WTC11 (cell line): ENCODE data around the gene PPP5C. TPM values are rescaled to one million over a fixed set of nuclear protein-coding genes. Genes with fewer than 3 reads are reported as not detected.
A peak's percentile ranks its signal among the peaks of the same experiment; 100 is the strongest.

Experiments
- ATAC-seq: fragments of 200-7000 bp; cut with Tn5 transposase; 2 replicates; pipeline ENCODE4 v1.10.0; 2021; ENCODE audit warnings: mild to moderate bottlenecking, moderate library complexity
- CTCF ChIA-PET: fragments of 300-600 bp; sonication (Branson Sonifier 250); formaldehyde crosslinking; loops from one replicate; lab custom pipeline; 2021; ENCODE audit warnings: antibody characterized with exemption; lab: Charles Lee
- POLR2A ChIA-PET: fragments of 350-600 bp; sonication (Branson Sonifier 250); formaldehyde crosslinking; loops from one replicate; lab custom pipeline; 2021; ENCODE audit warnings: antibody characterized with exemption; lab: Charles Lee
- DNase-seq: peaks from one replicate; pipeline ENCODE4 v3.0.0; 2021; ENCODE audit warnings: low spot score
- H3K27ac Mint-ChIP-seq: 2 replicates; pipeline ENCODE4 v1.8.0; 2021; ENCODE audit warnings: mixed read lengths
- H3K27me3 Mint-ChIP-seq: 2 replicates; pipeline ENCODE4 v1.8.0; 2021; ENCODE audit warnings: low read depth, mild to moderate bottlenecking, moderate library complexity, mixed read lengths
- H3K36me3 Mint-ChIP-seq: 2 replicates; pipeline ENCODE4 v1.8.0; 2021; ENCODE audit warnings: mixed read lengths
- H3K4me1 Mint-ChIP-seq: 2 replicates; pipeline ENCODE4 v1.8.0; 2022; ENCODE audit warnings: mixed read lengths
- H3K4me3 Mint-ChIP-seq: 2 replicates; pipeline ENCODE4 v1.8.0; 2021; ENCODE audit warnings: mild to moderate bottlenecking, moderate library complexity, mixed read lengths
- H3K9me3 Mint-ChIP-seq: 2 replicates; pipeline ENCODE4 v1.8.0; 2021; ENCODE audit warnings: mixed read lengths
- ATF1 ChIP-seq: sonication (generic); formaldehyde crosslinking; IDR thresholded peaks from 2 replicates; pipeline ENCODE4 v1.8.1; 2023; ENCODE audit warnings: mild to moderate bottlenecking, moderate library complexity, missing genetic modification reagents
- CREM ChIP-seq: sonication (generic); formaldehyde crosslinking; IDR thresholded peaks from 2 replicates; pipeline ENCODE4 v1.8.1; 2022; ENCODE audit warnings: mild to moderate bottlenecking, missing genetic modification reagents, moderate library complexity
- ELF4 ChIP-seq: sonication (generic); formaldehyde crosslinking; IDR thresholded peaks from 2 replicates; pipeline ENCODE4 v1.8.1; 2022; ENCODE audit warnings: low read depth, mild to moderate bottlenecking, moderate library complexity, missing genetic modification reagents
- ETV6 ChIP-seq: sonication (generic); formaldehyde crosslinking; IDR thresholded peaks from 2 replicates; pipeline ENCODE4 v1.8.1; 2022; ENCODE audit warnings: mild to moderate bottlenecking, missing genetic modification reagents
- GRHL2 ChIP-seq: fragments of 250-450 bp; sonication (Bioruptor Pico); IDR thresholded peaks from 2 replicates; pipeline ENCODE4 v1.8.0; 2022; ENCODE audit warnings: mild to moderate bottlenecking, moderate library complexity; ENCODE audit not compliant: insufficient replicate concordance, severe bottlenecking
- KAT7 ChIP-seq: sonication (generic); formaldehyde crosslinking; IDR thresholded peaks from 2 replicates; pipeline ENCODE4 v1.8.1; 2023; ENCODE audit warnings: missing genetic modification reagents, mild to moderate bottlenecking, borderline replicate concordance
- MXD4 ChIP-seq: fragments of 250-450 bp; sonication (Bioruptor Pico); IDR thresholded peaks from 2 replicates; pipeline ENCODE4 v1.8.0; 2021; ENCODE audit warnings: mild to moderate bottlenecking, moderate library complexity, borderline replicate concordance
- SOX15 ChIP-seq: fragments of 250-450 bp; sonication (Bioruptor Pico); IDR thresholded peaks from 2 replicates; pipeline ENCODE4 v1.9.0; 2021; ENCODE audit warnings: mild to moderate bottlenecking
- ZNF121 ChIP-seq: sonication (generic); formaldehyde crosslinking; IDR thresholded peaks from 2 replicates; pipeline ENCODE4 v1.8.0; 2023; ENCODE audit warnings: missing genetic modification reagents
- ZNF138 ChIP-seq: sonication (generic); formaldehyde crosslinking; conservative IDR thresholded peaks from 2 replicates; pipeline ENCODE4 v1.8.1; 2022; ENCODE audit warnings: mild to moderate bottlenecking, moderate library complexity, missing genetic modification reagents
- ZNF219 ChIP-seq: sonication (generic); formaldehyde crosslinking; IDR thresholded peaks from 2 replicates; pipeline ENCODE4 v1.8.0; 2023; ENCODE audit warnings: missing genetic modification reagents, mild to moderate bottlenecking, borderline replicate concordance
- ZNF232 ChIP-seq: sonication (generic); formaldehyde crosslinking; IDR thresholded peaks from 2 replicates; pipeline ENCODE4 v1.8.0; 2022; ENCODE audit warnings: mild to moderate bottlenecking, missing genetic modification reagents
- ZNF263 ChIP-seq: sonication (generic); formaldehyde crosslinking; IDR thresholded peaks from 2 replicates; pipeline ENCODE4 v1.8.1; 2022; ENCODE audit warnings: low read depth, mild to moderate bottlenecking, moderate library complexity, missing genetic modification reagents
- ZNF396 ChIP-seq: fragments of 250-450 bp; sonication (Bioruptor Pico); IDR thresholded peaks from 2 replicates; pipeline ENCODE4 v1.8.0; 2021; ENCODE audit warnings: mild to moderate bottlenecking, moderate library complexity, borderline replicate concordance
- ZNF423 ChIP-seq: fragments of 250-450 bp; sonication (Bioruptor Pico); IDR thresholded peaks from 2 replicates; pipeline ENCODE4 v2.1.2; 2022; ENCODE audit warnings: mild to moderate bottlenecking, moderate library complexity
- ZNF671 ChIP-seq: fragments of 250-450 bp; sonication (Bioruptor Pico); IDR thresholded peaks from 2 replicates; pipeline ENCODE4 v1.8.0; 2021; ENCODE audit warnings: mild to moderate bottlenecking
- total RNA-seq: library from RNA; stranded (reverse); gene quantifications from 3 replicates; pipeline ENCODE4 v1.2.3, GENCODE V29; 2021
- TF ChIP-seq, protein P1 (sequence below): sonication (generic); formaldehyde crosslinking; IDR thresholded peaks from 2 replicates; pipeline ENCODE4 v1.8.1; 2023; ENCODE audit warnings: mild to moderate bottlenecking, missing genetic modification reagents
- TF ChIP-seq, protein P2 (sequence below): sonication (generic); formaldehyde crosslinking; IDR thresholded peaks from 2 replicates; pipeline ENCODE4 v1.8.0; 2022; ENCODE audit warnings: missing genetic modification reagents
- TF ChIP-seq, protein P3 (sequence below): sonication (generic); formaldehyde crosslinking; IDR thresholded peaks from 2 replicates; pipeline ENCODE4 v1.8.1; 2022; ENCODE audit warnings: mild to moderate bottlenecking, moderate library complexity, missing genetic modification reagents
- TF ChIP-seq, protein P4 (sequence below): fragments of 250-450 bp; sonication (Bioruptor Pico); IDR thresholded peaks from 2 replicates; pipeline ENCODE4 v1.9.0; 2021; ENCODE audit warnings: moderate library complexity, mild to moderate bottlenecking, inconsistent platforms, borderline replicate concordance
- TF ChIP-seq, protein P5 (sequence below): sonication (generic); formaldehyde crosslinking; IDR thresholded peaks from 2 replicates; pipeline ENCODE4 v1.8.1; 2022; ENCODE audit warnings: mild to moderate bottlenecking, missing genetic modification reagents, moderate library complexity, borderline replicate concordance
- TF ChIP-seq, protein P6 (sequence below): sonication (generic); formaldehyde crosslinking; IDR thresholded peaks from 2 replicates; pipeline ENCODE4 v1.8.0; 2023; ENCODE audit warnings: missing genetic modification reagents
- TF ChIP-seq, protein P7 (sequence below): sonication (generic); formaldehyde crosslinking; IDR thresholded peaks from 2 replicates; pipeline ENCODE4 v1.8.1; 2023; ENCODE audit warnings: mild to moderate bottlenecking, missing genetic modification reagents, moderate library complexity
- TF ChIP-seq, protein P8 (sequence below): sonication (generic); formaldehyde crosslinking; IDR thresholded peaks from 2 replicates; pipeline ENCODE4 v1.8.1; 2022; ENCODE audit warnings: low read depth, mild to moderate bottlenecking, moderate library complexity, missing genetic modification reagents, borderline replicate concordance

Gene PPP5C
- total RNA-seq, 1 experiment from 2014 or later: 107 TPM

DNA sequence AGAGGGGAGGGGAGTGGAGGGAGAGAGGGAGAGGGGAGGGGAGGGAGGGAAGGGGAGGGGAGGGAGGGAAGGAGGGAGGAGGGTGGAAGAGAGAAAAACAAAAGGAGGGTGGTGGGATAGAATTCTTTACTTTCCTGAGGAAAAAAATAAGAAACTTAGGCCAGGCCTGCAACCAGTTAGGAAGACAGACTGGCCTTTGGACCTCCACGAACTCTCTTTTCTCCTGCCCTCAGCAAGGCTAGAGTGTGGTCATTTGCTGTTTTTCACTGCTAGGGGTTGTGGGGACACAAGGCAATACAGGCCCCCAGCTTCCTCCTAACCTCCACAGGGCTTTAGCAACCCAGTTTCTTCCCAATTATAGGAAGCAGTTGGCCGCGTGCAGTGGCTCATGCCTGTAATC lies 62.3 kb downstream of the PPP5C start:
- CTCF ChIA-PET: interaction anchor here (0.9 to 2.0 kb wide), 6 partner anchors 13 to 128 kb away, joined by 3 to 11 read pairs (median 4); no protein-coding TSS in a partner anchor

DNA sequence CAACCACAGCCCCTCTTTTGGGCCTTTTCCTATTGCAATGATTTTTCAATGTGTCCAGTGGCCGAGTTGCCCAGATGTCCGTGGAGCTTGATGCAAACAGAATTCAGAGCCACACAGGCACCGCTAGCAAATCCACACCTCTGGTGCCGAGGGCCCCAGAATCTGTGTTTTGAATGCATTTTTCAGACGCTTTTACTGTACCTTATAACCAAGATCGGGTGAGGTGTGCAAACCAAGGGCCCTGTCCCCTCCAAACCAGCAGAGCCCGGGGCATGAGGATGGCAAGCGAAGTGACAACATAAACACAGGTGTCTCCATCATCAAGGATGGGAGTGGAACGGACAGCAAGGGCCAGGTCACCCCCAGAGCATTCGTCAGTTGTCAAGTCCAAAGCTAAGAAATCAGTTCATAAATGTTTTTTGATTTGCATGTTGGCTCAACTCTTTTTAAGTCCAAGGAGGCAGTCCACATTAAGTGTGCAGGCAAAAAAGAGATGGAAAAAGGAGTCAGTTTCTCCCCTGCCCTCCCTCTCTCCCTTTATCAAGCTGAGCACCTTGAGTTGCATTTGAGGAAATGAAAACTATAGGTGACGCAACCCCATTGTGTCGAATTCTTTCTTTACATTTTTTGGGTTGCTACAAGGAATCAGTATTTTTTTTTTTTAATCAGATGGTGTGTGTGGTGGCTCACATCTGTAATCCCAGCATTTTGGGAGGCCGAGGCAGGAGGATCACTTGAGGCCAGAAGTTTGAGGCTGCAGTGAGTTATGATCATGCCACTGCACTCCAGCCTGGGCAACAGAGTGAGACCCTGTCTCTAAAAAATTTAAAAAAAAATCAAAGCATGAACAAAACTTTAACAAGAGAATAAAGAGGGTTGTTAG lies 63.6 kb downstream of the PPP5C start:
- H3K27ac Mint-ChIP-seq: peak overlapping the region; percentile 73; the same call in 1 of the 2 replicates
- ChIA-PET POLR2A (interaction anchor here (0.5 to 0.7 kb wide), 2 partner anchors 11 to 189 kb away, joined by 3 to 10 read pairs; no protein-coding TSS in a partner anchor), CTCF (interaction anchor here (0.6 to 1.5 kb wide), 2 partner anchors 21 to 35 kb away, joined by 4 to 6 read pairs; no protein-coding TSS in a partner anchor)
- peak overlapping the region; percentile 95 for H3K4me3 Mint-ChIP-seq
- H3K36me3 Mint-ChIP-seq: peaks cover 13% of the 10 kb centered on the region
- no peak for ATAC-seq
- peaks cover 65% of the 10 kb centered on the region for H3K4me1 Mint-ChIP-seq
- no peaks in the 10 kb centered on the region for H3K9me3 Mint-ChIP-seq
- no peak for DNase-seq
- peaks cover 22% of the 10 kb centered on the region for H3K27me3 Mint-ChIP-seq
- TF ChIP-seq, protein P1, sequence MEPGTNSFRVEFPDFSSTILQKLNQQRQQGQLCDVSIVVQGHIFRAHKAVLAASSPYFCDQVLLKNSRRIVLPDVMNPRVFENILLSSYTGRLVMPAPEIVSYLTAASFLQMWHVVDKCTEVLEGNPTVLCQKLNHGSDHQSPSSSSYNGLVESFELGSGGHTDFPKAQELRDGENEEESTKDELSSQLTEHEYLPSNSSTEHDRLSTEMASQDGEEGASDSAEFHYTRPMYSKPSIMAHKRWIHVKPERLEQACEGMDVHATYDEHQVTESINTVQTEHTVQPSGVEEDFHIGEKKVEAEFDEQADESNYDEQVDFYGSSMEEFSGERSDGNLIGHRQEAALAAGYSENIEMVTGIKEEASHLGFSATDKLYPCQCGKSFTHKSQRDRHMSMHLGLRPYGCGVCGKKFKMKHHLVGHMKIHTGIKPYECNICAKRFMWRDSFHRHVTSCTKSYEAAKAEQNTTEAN: no peak
- TF ChIP-seq, protein P2, sequence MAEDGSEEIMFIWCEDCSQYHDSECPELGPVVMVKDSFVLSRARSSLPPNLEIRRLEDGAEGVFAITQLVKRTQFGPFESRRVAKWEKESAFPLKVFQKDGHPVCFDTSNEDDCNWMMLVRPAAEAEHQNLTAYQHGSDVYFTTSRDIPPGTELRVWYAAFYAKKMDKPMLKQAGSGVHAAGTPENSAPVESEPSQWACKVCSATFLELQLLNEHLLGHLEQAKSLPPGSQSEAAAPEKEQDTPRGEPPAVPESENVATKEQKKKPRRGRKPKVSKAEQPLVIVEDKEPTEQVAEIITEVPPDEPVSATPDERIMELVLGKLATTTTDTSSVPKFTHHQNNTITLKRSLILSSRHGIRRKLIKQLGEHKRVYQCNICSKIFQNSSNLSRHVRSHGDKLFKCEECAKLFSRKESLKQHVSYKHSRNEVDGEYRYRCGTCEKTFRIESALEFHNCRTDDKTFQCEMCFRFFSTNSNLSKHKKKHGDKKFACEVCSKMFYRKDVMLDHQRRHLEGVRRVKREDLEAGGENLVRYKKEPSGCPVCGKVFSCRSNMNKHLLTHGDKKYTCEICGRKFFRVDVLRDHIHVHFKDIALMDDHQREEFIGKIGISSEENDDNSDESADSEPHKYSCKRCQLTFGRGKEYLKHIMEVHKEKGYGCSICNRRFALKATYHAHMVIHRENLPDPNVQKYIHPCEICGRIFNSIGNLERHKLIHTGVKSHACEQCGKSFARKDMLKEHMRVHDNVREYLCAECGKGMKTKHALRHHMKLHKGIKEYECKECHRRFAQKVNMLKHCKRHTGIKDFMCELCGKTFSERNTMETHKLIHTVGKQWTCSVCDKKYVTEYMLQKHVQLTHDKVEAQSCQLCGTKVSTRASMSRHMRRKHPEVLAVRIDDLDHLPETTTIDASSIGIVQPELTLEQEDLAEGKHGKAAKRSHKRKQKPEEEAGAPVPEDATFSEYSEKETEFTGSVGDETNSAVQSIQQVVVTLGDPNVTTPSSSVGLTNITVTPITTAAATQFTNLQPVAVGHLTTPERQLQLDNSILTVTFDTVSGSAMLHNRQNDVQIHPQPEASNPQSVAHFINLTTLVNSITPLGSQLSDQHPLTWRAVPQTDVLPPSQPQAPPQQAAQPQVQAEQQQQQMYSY: no peak
- TF ChIP-seq ELF4 (CRISPR knock-in tag) (no peak), SOX15 (CRISPR knock-in tag) (no peak), KAT7 (CRISPR knock-in tag) (no peak), ZNF138 (CRISPR knock-in tag) (no peak)
- TF ChIP-seq, protein P3, sequence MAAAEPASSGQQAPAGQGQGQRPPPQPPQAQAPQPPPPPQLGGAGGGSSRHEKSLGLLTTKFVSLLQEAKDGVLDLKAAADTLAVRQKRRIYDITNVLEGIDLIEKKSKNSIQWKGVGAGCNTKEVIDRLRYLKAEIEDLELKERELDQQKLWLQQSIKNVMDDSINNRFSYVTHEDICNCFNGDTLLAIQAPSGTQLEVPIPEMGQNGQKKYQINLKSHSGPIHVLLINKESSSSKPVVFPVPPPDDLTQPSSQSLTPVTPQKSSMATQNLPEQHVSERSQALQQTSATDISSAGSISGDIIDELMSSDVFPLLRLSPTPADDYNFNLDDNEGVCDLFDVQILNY (CRISPR knock-in tag): no peak
- TF ChIP-seq, protein P4, sequence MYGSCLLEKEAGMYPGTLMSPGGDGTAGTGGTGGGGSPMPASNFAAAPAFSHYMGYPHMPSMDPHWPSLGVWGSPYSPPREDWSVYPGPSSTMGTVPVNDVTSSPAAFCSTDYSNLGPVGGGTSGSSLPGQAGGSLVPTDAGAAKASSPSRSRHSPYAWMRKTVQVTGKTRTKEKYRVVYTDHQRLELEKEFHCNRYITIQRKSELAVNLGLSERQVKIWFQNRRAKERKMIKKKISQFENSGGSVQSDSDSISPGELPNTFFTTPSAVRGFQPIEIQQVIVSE (CRISPR knock-in tag): no peak

More for the DNA sequence above, 62.3 kb downstream of the PPP5C start:
- Mint-ChIP-seq H3K4me1 (peaks cover 66% of the 10 kb centered on the region), H3K9me3 (no peaks in the 10 kb centered on the region), H3K27ac (no peak overlapping the region; the same call in 1 of the 2 replicates), H3K36me3 (peaks cover 13% of the 10 kb centered on the region), H3K4me3 (no peak overlapping the region; the same call in 1 of the 2 replicates), H3K27me3 (peaks cover 23% of the 10 kb centered on the region)
- TF ChIP-seq ZNF263 (no peak), CREM (no peak), ZNF671 (CRISPR knock-in tag) (no peak), MXD4 (no peak), ZNF232 (CRISPR knock-in tag) (no peak), ZNF121 (no peak), ETV6 (CRISPR knock-in tag) (no peak), GRHL2 (CRISPR knock-in tag) (no peak), ZNF219 (CRISPR knock-in tag) (no peak), ZNF396 (CRISPR knock-in tag) (no peak), ATF1 (CRISPR knock-in tag) (no peak), ELF4 (CRISPR knock-in tag) (no peak), ZNF423 (CRISPR knock-in tag) (no peak), ZNF138 (CRISPR knock-in tag) (no peak)
- TF ChIP-seq, protein P5, sequence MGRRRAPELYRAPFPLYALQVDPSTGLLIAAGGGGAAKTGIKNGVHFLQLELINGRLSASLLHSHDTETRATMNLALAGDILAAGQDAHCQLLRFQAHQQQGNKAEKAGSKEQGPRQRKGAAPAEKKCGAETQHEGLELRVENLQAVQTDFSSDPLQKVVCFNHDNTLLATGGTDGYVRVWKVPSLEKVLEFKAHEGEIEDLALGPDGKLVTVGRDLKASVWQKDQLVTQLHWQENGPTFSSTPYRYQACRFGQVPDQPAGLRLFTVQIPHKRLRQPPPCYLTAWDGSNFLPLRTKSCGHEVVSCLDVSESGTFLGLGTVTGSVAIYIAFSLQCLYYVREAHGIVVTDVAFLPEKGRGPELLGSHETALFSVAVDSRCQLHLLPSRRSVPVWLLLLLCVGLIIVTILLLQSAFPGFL (CRISPR knock-in tag): no peak
- TF ChIP-seq, protein P6, sequence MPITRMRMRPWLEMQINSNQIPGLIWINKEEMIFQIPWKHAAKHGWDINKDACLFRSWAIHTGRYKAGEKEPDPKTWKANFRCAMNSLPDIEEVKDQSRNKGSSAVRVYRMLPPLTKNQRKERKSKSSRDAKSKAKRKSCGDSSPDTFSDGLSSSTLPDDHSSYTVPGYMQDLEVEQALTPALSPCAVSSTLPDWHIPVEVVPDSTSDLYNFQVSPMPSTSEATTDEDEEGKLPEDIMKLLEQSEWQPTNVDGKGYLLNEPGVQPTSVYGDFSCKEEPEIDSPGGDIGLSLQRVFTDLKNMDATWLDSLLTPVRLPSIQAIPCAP: no peak
- TF ChIP-seq, protein P7, sequence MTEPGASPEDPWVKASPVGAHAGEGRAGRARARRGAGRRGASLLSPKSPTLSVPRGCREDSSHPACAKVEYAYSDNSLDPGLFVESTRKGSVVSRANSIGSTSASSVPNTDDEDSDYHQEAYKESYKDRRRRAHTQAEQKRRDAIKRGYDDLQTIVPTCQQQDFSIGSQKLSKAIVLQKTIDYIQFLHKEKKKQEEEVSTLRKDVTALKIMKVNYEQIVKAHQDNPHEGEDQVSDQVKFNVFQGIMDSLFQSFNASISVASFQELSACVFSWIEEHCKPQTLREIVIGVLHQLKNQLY: no peak
- TF ChIP-seq, protein P8, sequence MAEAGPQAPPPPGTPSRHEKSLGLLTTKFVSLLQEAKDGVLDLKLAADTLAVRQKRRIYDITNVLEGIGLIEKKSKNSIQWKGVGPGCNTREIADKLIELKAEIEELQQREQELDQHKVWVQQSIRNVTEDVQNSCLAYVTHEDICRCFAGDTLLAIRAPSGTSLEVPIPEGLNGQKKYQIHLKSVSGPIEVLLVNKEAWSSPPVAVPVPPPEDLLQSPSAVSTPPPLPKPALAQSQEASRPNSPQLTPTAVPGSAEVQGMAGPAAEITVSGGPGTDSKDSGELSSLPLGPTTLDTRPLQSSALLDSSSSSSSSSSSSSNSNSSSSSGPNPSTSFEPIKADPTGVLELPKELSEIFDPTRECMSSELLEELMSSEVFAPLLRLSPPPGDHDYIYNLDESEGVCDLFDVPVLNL (CRISPR knock-in tag): no peak
- POLR2A ChIA-PET: no interaction called here
- DNase-seq (no peak), ATAC-seq (no peak)
